ENCODE measurements around the gene ZMYND8.
"Not testable (repeated sequence)": the region's sequence is repeated elsewhere in the genome, so short reads cannot be mapped to it uniquely, and the experiment has no call there.

Gene ZMYND8

GRCh38 chr20:47262365-47263013, 94.0 kb downstream of the ZMYND8 start:
- peak; percentile 44 for DNase-seq

DNA sequence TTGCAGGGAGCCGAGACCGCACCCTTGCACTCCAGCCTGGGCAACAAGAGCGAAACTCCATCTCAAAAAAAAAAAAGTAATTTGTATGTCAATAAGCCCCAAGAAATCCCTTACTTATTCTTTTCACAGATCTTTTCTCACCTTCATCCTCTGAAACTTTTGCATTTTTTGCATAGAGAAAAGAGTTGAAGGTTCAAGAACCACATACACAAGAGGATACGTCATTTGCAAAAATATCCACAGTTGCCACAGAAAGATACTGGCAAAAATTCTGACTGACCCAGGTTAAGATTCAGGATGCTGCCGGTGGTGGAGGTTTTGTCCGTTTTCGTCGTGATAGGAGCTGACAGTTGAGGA, 94.5 kb downstream of the ZMYND8 start:
- no peak for DNase-seq

DNA sequence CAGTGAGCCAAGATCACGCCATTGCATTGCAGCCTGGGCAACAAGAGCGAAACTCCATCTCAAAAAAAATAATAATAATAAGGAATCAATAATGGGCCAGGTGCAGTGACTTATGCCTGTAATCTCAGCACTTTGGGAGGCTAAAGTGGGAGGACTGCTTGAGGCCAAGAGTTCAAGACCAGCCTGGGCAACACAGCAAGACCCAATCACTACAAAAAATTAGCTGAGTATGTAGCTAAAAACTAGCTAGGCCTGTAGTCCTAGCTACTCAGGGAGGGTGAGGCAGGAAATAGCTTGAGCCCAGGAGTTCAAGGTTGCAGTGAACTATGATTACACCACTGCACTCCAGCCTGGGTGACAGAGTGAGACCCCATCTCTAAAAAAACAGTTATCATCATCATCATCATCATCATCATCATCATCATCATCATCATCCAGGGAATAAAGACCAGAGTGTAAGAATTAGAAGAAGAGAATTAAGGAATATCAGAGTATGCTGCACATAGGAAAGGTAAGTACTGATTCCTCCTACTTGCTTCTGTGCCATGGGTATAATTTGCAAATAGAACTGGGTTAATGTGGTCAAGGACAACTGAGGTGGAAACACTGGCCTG, 95.2 kb downstream of the ZMYND8 start:
- DNase-seq, result not testable (repeated sequence)

DNA sequence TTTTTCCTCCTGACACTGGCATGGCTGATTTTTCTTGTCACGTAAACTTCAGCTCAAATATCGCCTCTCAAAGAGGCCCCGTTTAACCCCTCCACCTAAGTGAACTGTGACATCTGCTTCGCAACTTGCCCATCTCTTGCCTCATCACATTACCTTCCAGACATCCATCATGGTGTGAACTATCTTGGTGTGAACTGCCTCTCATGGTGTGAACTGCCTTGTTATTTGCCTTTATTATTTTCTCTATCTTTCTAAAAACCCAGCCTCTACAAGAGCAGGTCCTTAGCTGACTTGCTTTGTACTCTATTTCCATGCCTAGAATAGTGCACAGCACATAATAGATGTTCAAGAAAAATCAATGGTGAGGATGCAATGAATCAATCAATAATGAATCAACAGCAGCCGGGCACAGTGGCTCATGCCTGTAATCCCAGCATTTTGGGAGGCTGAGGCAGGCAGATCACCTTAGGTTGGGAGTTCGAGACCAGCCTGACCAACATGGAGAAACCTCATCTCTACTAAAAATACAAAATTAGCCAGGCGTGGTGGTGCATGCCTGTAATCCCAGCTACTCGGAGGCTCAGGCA, 95.9 kb downstream of the ZMYND8 start:
- DNase-seq, result not testable (repeated sequence)

GRCh38 chr20:47258745-47259695, 97.5 kb downstream of the ZMYND8 start:
- DNase-seq, result no peak

DNA sequence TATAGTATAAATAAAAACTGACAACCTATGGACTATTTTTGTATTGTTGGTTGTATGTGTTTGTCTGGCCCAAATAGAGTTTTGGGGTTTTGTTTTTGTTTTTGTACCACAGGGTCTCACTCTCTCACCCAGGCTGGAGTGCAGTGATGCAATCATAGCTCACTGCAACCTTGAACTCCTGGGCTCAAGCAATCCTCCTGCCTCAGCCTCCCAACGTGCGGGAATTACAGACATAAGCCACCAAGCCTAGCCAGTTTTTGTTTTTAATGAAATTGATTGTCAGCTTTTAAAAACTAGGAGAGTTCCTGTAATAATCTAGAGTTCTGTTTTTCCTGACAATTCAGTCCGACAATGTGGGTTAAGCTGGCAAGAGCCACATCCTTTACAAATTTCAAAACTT, 98.7 kb downstream of the ZMYND8 start:
- DNase-seq, result no peak

GRCh38 chr20:47257256-47257655, 99.2 kb downstream of the ZMYND8 start:
- no peak for DNase-seq

- no peak for DNase-seq
Measured at GRCh38 chr20:47256668-47257236, 99.7 kb downstream of the ZMYND8 start.

- no peak for DNase-seq
Measured at GRCh38 chr20:47253872-47254271, 102.6 kb downstream of the ZMYND8 start.

- DNase-seq, result no peak
Measured at GRCh38 chr20:47252879-47253307, 103.6 kb downstream of the ZMYND8 start.

DNA sequence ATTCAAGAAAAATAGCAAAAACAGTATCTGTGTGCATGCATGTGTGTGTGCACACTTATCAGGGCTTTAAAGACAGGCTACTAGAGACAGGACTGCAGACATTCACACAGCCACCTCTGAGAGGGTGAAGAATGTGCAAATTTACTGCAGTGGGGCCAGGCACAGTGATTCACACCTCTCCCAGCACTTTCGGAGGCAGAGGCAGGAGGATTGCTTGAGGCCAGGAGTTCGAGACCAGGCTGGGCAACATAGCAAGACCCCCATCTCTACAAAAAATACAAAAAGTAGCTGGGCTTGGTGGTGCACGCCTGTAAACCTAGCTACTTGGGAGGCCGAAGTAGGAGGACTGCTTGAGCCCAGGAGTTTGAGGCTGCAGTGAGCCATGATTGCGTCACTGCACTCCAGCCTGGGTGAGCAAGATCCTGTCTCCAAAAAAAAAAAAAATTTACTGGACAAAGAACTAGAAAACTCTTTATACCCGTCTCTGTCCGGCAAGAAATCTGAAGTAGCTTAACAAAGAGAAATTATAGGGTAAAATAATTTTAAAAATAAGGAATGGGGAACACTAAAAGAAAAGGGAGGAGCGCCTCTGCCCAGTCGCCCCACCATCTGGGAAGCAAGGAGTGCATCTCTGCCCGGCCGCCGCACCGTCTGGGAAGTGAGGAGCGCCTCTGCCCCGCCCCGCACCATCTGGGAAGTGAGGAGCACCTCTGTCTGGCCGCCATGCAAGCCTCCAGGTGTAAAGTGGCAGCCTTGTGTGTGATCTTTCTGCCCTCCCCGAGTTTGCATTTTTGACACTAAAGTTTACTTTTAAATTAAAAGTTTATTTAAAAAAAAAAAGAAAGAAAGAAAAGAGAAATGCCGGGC, 105.1 kb downstream of the ZMYND8 start:
- DNase-seq, result no peak

DNA sequence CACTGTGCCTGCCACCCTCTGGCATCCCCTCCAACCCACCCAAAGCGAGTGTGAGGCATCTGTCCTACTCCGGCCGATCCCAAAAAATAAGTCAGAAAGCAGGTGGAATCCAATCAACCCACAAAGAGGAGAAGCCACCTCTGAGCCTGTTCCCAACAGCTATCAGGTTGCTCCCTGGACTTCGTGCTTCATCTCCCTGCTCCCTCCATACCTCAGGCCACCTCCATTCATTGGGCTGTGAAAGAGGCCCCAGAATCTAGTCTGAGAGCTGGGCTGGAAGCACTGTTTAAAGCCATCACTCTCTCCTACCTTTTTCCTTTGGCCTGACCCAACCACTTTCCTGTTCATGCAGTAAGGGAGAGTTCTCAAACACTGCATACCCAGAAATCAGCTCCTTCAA, 106.1 kb downstream of the ZMYND8 start:
- DNase-seq, result no peak

- DNase-seq, result no peak
Measured at GRCh38 chr20:47249913-47250312, 106.6 kb downstream of the ZMYND8 start.

GRCh38 chr20:47248448-47248966, 108.0 kb downstream of the ZMYND8 start:
- no peak for DNase-seq

DNA sequence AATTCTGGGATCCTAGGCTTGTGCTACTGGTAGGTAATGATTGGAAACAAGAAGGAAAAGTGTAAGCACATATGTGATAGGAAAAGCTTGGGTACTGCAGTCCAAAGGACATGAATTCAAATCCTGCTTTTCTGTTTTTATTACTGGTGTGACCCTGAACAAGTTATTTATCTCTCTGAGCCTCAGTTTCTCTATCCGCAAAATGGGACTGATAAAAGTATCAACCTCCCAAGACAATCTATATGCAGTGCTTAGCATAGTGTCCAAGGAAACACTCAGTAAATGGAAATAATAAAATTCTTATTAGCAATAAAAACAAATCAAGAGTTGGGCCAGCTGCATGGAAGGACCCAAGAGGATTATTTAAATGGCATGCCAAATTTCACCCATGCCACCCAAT, 108.5 kb downstream of the ZMYND8 start:
- DNase-seq, result no peak

DNA sequence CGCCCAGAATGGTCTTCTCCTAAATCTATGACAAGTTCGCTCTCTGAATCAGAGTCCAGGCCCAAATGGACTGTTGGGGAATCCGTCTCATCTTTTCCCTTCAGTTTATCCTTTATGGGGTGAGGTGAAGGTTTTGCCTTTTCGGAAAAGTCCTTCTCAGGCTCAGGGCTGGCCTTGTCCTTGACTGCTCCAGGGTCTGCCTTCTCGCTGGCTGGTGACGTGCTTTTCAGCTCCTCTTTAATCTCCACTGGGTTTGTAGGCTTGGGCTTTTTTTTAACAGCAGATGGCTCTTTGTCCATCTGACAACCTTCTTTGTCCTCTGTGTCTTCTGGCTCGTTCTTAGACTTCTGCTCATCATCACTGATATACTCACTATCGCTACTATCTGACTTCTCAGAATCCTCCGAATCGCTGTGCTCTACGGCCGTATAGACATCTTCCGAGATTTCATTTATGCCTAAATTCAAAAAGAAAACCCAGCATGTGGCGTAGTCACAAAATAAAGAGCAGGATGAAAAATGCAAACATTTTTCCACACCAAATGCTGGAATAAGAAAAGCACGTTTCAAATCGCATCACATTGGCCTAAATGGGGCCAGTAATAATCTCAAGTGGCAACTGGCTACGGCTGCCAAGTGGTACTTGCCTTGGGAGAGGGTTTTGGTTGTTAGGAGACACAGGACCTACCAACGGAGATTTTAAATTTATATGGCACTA, 110.3 kb downstream of the ZMYND8 start:
- no peak for DNase-seq

DNA sequence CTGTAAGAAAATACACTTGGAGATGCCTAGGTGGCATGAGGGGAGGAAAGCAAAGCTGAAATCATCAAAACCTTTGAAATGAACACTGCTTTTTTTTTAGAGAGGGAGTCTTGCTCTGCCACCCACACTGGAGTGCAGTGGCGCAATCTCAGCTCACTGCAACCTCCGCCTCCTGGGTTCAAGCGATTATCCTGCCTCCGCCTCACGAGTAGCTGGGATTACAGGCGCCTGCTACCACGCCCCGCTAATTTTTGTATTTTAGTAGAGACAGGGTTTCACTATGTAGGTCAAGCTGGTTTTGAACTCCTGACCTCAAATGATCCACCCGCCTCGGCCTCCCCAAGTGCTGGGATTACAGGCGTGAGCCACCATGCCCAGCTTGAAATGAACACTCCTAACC, 111.3 kb downstream of the ZMYND8 start:
- not testable (repeated sequence) for DNase-seq

- no peak for DNase-seq
Measured at GRCh38 chr20:47244451-47244850, 112.0 kb downstream of the ZMYND8 start.

- DNase-seq, result no peak
Measured at GRCh38 chr20:47243532-47244305, 112.8 kb downstream of the ZMYND8 start.

GRCh38 chr20:47243003-47243402, 113.5 kb downstream of the ZMYND8 start:
- DNase-seq, result no peak

Data from NCI-H526 treated with DMSO at 0.1 percent for 48 hours (cell line).